ENCODE data around the gene TEF.

DNA sequence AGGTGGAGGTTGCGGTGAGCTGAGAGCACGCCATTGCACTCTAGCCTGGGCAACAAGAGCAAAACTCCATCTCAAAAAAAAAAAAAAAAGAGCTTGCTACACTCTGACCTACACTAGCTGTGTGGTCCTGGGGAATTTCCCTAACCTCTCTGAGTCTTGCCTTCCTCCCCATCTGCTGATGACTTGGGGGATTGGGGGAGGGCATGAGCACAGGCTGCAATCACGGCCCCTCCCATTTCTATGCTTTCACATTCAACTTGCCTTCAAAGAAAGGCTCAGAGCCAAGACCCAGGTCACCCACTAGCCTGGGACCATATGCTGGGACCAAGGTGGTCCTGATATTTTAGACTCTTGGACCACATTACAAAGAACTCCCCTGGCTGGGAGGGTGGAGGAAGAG is 39.8 kb upstream of the TEF start:
- TF ChIP-seq, protein P1, sequence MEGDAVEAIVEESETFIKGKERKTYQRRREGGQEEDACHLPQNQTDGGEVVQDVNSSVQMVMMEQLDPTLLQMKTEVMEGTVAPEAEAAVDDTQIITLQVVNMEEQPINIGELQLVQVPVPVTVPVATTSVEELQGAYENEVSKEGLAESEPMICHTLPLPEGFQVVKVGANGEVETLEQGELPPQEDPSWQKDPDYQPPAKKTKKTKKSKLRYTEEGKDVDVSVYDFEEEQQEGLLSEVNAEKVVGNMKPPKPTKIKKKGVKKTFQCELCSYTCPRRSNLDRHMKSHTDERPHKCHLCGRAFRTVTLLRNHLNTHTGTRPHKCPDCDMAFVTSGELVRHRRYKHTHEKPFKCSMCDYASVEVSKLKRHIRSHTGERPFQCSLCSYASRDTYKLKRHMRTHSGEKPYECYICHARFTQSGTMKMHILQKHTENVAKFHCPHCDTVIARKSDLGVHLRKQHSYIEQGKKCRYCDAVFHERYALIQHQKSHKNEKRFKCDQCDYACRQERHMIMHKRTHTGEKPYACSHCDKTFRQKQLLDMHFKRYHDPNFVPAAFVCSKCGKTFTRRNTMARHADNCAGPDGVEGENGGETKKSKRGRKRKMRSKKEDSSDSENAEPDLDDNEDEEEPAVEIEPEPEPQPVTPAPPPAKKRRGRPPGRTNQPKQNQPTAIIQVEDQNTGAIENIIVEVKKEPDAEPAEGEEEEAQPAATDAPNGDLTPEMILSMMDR (IDR thresholded peaks at IDR 0.05) = no peak
- TF ChIP-seq POLR2A (IDR thresholded peaks at IDR 0.05) (no peak), POLR2AphosphoS5 (IDR thresholded peaks at IDR 0.05) (no peak)
